Liver (tissue), 9 donors: ENCODE data around the gene DTNB. TPM values are rescaled to one million over a fixed set of nuclear protein-coding genes. Genes with fewer than 3 reads are reported as not detected.

ENCODE experiments used
- DNase-seq: peaks from one replicate; pipeline ENCODE4 v3.0.0-alpha.2; 2017; ENCODE audit warnings: low spot score
- H3K27ac ChIP-seq, 2 donors: one replicate each; pipeline ENCODE4 v1.7.0; 2013; ENCODE audit warnings: inconsistent platforms in 2 of 2, low read length in 2 of 2, control low read depth in 1 of 2, low read depth in 1 of 2, mild to moderate bottlenecking in 1 of 2
- H3K27me3 ChIP-seq, 4 donors: one replicate each; pipeline versions ENCODE4 v1.6.1 to v1.7.0; 2013; ENCODE audit warnings: low read length in 3 of 4, inconsistent platforms in 1 of 4, mild to moderate bottlenecking in 1 of 4, moderate library complexity in 1 of 4; ENCODE audit not compliant: control insufficient read depth in 4 of 4, insufficient read depth in 4 of 4
- H3K36me3 ChIP-seq, 4 donors: one replicate each; pipeline versions ENCODE4 v1.6.1 to v1.7.0; 2013; ENCODE audit warnings: low read length in 3 of 4, mild to moderate bottlenecking in 3 of 4, low read depth in 1 of 4, moderate library complexity in 1 of 4; ENCODE audit not compliant: control insufficient read depth in 4 of 4, insufficient read depth in 3 of 4
- H3K4me1 ChIP-seq, 4 donors: one replicate each; pipeline versions ENCODE4 v1.6.1 to v1.7.0; 2013; ENCODE audit warnings: low read length in 3 of 4, mild to moderate bottlenecking in 3 of 4, moderate library complexity in 1 of 4; ENCODE audit not compliant: control insufficient read depth in 4 of 4, insufficient read depth in 4 of 4
- H3K4me3 ChIP-seq, 3 donors: one replicate each; pipeline versions ENCODE4 v1.6.1 to v1.7.0; 2013; ENCODE audit warnings: low read length in 3 of 3, control low read depth in 1 of 3, low read depth in 1 of 3, mild to moderate bottlenecking in 1 of 3
- H3K9ac ChIP-seq, 2 donors: one replicate each; pipeline ENCODE4 v1.7.0; 2013; ENCODE audit warnings: low read length in 2 of 2, mild to moderate bottlenecking in 2 of 2, moderate library complexity in 2 of 2, control low read depth in 1 of 2, low read depth in 1 of 2
- H3K9me3 ChIP-seq, 4 donors: one replicate each; pipeline versions ENCODE4 v1.6.1 to v1.7.0; 2013; ENCODE audit warnings: low read length in 3 of 4; ENCODE audit not compliant: control insufficient read depth in 4 of 4
- EGR1 ChIP-seq, 2 donors: IDR thresholded peaks; 2 replicates each; pipeline ENCODE4 v1.6.1; 2016 to 2018; ENCODE audit warnings: antibody characterized with exemption in 2 of 2, low read depth in 2 of 2
- FOXA1 ChIP-seq: IDR thresholded peaks from 2 replicates; pipeline ENCODE4 v1.6.1; 2016; ENCODE audit warnings: antibody characterized with exemption
- FOXA2 ChIP-seq: IDR thresholded peaks from 2 replicates; pipeline ENCODE4 v1.6.1; 2016; ENCODE audit warnings: antibody characterized with exemption
- GABPA ChIP-seq, 2 donors: IDR thresholded peaks in 1 of 2; conservative IDR thresholded peaks in 1 of 2; 2 replicates each; pipeline ENCODE4 v1.6.1; 2016; ENCODE audit warnings: antibody characterized with exemption in 2 of 2, mild to moderate bottlenecking in 1 of 2, moderate library complexity in 1 of 2
- HNF4A ChIP-seq, 2 donors: conservative IDR thresholded peaks; 2 replicates each; pipeline ENCODE4 v1.6.1; 2016; ENCODE audit warnings: antibody characterized with exemption in 2 of 2, mild to moderate bottlenecking in 2 of 2
- HNF4G ChIP-seq: IDR thresholded peaks from 2 replicates; pipeline ENCODE4 v1.6.1; 2016; ENCODE audit warnings: antibody characterized with exemption
- JUND ChIP-seq, 2 donors: IDR thresholded peaks; 2 replicates each; pipeline ENCODE4 v1.6.1; 2016; ENCODE audit warnings: antibody characterized with exemption in 2 of 2
- NR2F2 ChIP-seq: IDR thresholded peaks from 2 replicates; pipeline ENCODE4 v1.6.1; 2016; ENCODE audit warnings: antibody characterized with exemption
- RAD21 ChIP-seq, 2 donors: IDR thresholded peaks; 2 replicates each; pipeline ENCODE4 v1.6.1; 2016; ENCODE audit warnings: antibody characterized with exemption in 2 of 2, mild to moderate bottlenecking in 2 of 2
- RXRA ChIP-seq, 2 donors: IDR thresholded peaks; 2 replicates each; pipeline ENCODE4 v1.6.1; 2017 to 2018; ENCODE audit warnings: antibody characterized with exemption in 2 of 2, mild to moderate bottlenecking in 1 of 2
- SP1 ChIP-seq: IDR thresholded peaks from 2 replicates; pipeline ENCODE4 v1.6.1; 2018; ENCODE audit warnings: antibody characterized with exemption, mild to moderate bottlenecking
- TAF1 ChIP-seq: conservative IDR thresholded peaks from 2 replicates; pipeline ENCODE4 v1.6.1; 2016; ENCODE audit warnings: antibody characterized with exemption, mild to moderate bottlenecking
- YY1 ChIP-seq: IDR thresholded peaks from 2 replicates; pipeline ENCODE4 v1.6.1; 2016; ENCODE audit warnings: antibody characterized with exemption, mild to moderate bottlenecking
- WGBS: extraction: QIAGEN DNeasy Blood & Tissue Kit; methylation state at CpG from one replicate; pipeline ENCODE4 v1.1.7; 2013; 5-methylcytosine and 5-hydroxymethylcytosine counted together
- polyA plus RNA-seq, 2 donors: library from polyadenylated mRNA; stranded (reverse) in 1 of 2; unstranded in 1 of 2; fragments of 200-250 nt in 1 of 2; fragments of >200 nt in 1 of 2; fragmentation: Nextera tagmentation in 1 of 2; extraction: Ambion mirVana in 1 of 2; gene quantifications; one replicate each; pipeline versions ENCODE4 v1.2.1 to v1.2.3, GENCODE V29; 2013 to 2015
- total RNA-seq, 2 donors: library from RNA; depleted of rRNA; stranded (reverse); fragments of >200 nt; gene quantifications; one replicate each; pipeline ENCODE4 v1.2.3, GENCODE V29; 2014
- TF ChIP-seq, protein P1 (sequence below): IDR thresholded peaks from 2 replicates; pipeline ENCODE4 v1.6.1; 2016; ENCODE audit warnings: antibody characterized with exemption, mild to moderate bottlenecking
- TF ChIP-seq, protein P2 (sequence below): IDR thresholded peaks from 2 replicates; pipeline ENCODE4 v1.6.1; 2016; ENCODE audit warnings: antibody characterized with exemption
- TF ChIP-seq, protein P3 (sequence below): IDR thresholded peaks from 2 replicates; pipeline ENCODE4 v1.6.1; 2016; ENCODE audit warnings: antibody characterized with exemption
- TF ChIP-seq, protein P4 (sequence below): IDR thresholded peaks from 2 replicates; pipeline ENCODE4 v1.6.1; 2016; ENCODE audit warnings: antibody characterized with exemption
- TF ChIP-seq, protein P5 (sequence below): fragments of 150-350 bp; IDR thresholded peaks from 2 replicates; pipeline ENCODE4 v1.5.1; 2017; ENCODE audit warnings: improper control_type of control experiment, low read depth, low read length; ENCODE audit not compliant: missing input control
- donor health status: healthy.
- donor health status: healthy.
- donor health status: healthy.
- donor health status: healthy.
- donor health status: healthy.

Gene DTNB
- total and polyA plus RNA-seq, 4 donors = 3.3 to 10.5 (median 6.4) TPM

DNA sequence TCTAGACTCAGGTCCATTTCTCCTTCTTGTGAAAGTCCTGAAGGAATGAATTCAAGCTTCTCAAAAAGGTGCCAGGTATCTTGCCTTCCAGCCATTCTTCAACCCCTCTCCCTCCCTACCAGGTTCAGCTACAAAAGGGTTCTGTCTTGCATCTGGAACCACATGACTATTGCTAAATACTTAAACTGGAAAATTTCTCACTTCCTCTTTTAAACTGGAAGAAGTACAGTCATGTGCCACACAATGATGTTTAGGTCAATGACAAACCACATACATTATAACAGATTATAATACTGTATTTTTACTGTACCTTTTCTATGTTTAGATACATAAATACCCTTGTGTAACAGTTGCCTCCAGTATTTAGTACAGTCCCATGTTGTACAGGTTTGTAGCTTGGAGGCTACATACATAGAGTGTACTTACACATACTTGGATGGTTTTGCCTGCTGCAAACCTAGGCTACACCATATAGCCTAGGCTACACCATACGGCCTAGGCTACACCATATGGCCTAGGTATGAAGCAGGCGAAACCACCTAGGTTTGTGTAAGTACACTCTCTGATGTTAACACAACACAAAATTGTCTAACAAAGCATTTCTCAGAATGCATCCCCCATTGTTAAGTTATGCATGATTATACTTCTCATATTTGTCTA, 189.6 kb downstream of the DTNB start:
- TF ChIP-seq FOXA2 (no peak), HNF4A (conservative IDR thresholded peaks at IDR 0.05) (no peak), RAD21 (IDR thresholded peaks at IDR 0.05) (no peak), GABPA (IDR thresholded peaks at IDR 0.05 in 1 of 2, conservative IDR thresholded peaks at IDR 0.05 in 1 of 2) (no peak), RXRA (IDR thresholded peaks at IDR 0.05) (no peak), FOXA1 (no peak), YY1 (no peak)
- TF ChIP-seq, protein P1, sequence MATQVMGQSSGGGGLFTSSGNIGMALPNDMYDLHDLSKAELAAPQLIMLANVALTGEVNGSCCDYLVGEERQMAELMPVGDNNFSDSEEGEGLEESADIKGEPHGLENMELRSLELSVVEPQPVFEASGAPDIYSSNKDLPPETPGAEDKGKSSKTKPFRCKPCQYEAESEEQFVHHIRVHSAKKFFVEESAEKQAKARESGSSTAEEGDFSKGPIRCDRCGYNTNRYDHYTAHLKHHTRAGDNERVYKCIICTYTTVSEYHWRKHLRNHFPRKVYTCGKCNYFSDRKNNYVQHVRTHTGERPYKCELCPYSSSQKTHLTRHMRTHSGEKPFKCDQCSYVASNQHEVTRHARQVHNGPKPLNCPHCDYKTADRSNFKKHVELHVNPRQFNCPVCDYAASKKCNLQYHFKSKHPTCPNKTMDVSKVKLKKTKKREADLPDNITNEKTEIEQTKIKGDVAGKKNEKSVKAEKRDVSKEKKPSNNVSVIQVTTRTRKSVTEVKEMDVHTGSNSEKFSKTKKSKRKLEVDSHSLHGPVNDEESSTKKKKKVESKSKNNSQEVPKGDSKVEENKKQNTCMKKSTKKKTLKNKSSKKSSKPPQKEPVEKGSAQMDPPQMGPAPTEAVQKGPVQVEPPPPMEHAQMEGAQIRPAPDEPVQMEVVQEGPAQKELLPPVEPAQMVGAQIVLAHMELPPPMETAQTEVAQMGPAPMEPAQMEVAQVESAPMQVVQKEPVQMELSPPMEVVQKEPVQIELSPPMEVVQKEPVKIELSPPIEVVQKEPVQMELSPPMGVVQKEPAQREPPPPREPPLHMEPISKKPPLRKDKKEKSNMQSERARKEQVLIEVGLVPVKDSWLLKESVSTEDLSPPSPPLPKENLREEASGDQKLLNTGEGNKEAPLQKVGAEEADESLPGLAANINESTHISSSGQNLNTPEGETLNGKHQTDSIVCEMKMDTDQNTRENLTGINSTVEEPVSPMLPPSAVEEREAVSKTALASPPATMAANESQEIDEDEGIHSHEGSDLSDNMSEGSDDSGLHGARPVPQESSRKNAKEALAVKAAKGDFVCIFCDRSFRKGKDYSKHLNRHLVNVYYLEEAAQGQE = no peak
- TF ChIP-seq, protein P2, sequence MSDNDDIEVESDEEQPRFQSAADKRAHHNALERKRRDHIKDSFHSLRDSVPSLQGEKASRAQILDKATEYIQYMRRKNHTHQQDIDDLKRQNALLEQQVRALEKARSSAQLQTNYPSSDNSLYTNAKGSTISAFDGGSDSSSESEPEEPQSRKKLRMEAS = no peak
- TF ChIP-seq, protein P3, sequence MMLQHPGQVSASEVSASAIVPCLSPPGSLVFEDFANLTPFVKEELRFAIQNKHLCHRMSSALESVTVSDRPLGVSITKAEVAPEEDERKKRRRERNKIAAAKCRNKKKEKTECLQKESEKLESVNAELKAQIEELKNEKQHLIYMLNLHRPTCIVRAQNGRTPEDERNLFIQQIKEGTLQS = no peak
- H3K4me3 ChIP-seq = no peak overlapping the region
- WGBS = 94% methylated on average over 2 of the region's 2 CpGs
- H3K9me3 ChIP-seq = no peaks in the 10 kb centered on the region
- no peaks in the 10 kb centered on the region for H3K27me3 ChIP-seq
- no peak overlapping the region for H3K27ac ChIP-seq
- H3K4me1 ChIP-seq = no peaks in the 10 kb centered on the region
- H3K36me3 ChIP-seq = peaks cover 0 to 13% (median 3%) of the 10 kb centered on the region in 4 donors
- DNase-seq = no peak
- H3K9ac ChIP-seq = no peak overlapping the region

DNA sequence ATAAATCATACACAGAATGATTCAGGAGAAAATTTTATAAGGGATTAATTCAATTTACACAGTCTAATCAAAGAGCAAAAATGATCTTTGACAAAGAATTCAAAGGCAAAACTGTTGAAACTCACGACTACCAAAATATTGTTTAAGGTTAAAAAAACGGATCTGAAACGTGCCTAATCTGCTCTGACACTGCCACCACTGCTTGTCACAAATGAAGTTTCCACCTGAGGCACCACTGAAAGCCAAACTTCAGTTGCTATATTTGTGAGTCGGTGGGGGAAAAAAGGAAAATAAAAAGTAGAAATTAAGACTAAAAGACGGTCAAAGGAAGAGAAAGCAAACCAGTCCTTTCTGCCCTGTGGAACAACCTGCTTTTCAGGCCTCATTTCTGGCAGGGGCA, 191.0 kb downstream of the DTNB start:
- no peak overlapping the region for H3K4me3 ChIP-seq
- H3K36me3 ChIP-seq = peaks cover 0 to 16% (median 3%) of the 10 kb centered on the region in 4 donors
- no peaks in the 10 kb centered on the region for H3K27me3 ChIP-seq
- no peak overlapping the region for H3K9ac ChIP-seq
- H3K9me3 ChIP-seq = no peaks in the 10 kb centered on the region
- no peak overlapping the region for H3K27ac ChIP-seq
- DNase-seq = no peak
- 91% methylated on average over 5 of the region's 5 CpGs for WGBS
- H3K4me1 ChIP-seq = no peaks in the 10 kb centered on the region
- TF ChIP-seq HNF4G (no peak), YY1 (no peak), NR2F2 (no peak), JUND (IDR thresholded peaks at IDR 0.05) (no peak), FOXA1 (no peak), FOXA2 (no peak), RAD21 (IDR thresholded peaks at IDR 0.05) (no peak), GABPA (IDR thresholded peaks at IDR 0.05 in 1 of 2, conservative IDR thresholded peaks at IDR 0.05 in 1 of 2) (no peak), HNF4A (conservative IDR thresholded peaks at IDR 0.05) (no peak), EGR1 (IDR thresholded peaks at IDR 0.05; ENCODE audit: low read depth in 2 of 2) (no peak), SP1 (no peak), RXRA (IDR thresholded peaks at IDR 0.05) (no peak), TAF1 (no peak)
- TF ChIP-seq, protein P4, sequence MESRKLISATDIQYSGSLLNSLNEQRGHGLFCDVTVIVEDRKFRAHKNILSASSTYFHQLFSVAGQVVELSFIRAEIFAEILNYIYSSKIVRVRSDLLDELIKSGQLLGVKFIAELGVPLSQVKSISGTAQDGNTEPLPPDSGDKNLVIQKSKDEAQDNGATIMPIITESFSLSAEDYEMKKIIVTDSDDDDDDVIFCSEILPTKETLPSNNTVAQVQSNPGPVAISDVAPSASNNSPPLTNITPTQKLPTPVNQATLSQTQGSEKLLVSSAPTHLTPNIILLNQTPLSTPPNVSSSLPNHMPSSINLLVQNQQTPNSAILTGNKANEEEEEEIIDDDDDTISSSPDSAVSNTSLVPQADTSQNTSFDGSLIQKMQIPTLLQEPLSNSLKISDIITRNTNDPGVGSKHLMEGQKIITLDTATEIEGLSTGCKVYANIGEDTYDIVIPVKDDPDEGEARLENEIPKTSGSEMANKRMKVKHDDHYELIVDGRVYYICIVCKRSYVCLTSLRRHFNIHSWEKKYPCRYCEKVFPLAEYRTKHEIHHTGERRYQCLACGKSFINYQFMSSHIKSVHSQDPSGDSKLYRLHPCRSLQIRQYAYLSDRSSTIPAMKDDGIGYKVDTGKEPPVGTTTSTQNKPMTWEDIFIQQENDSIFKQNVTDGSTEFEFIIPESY = no peak
- TF ChIP-seq, protein P1 = no peak
- TF ChIP-seq, protein P5, sequence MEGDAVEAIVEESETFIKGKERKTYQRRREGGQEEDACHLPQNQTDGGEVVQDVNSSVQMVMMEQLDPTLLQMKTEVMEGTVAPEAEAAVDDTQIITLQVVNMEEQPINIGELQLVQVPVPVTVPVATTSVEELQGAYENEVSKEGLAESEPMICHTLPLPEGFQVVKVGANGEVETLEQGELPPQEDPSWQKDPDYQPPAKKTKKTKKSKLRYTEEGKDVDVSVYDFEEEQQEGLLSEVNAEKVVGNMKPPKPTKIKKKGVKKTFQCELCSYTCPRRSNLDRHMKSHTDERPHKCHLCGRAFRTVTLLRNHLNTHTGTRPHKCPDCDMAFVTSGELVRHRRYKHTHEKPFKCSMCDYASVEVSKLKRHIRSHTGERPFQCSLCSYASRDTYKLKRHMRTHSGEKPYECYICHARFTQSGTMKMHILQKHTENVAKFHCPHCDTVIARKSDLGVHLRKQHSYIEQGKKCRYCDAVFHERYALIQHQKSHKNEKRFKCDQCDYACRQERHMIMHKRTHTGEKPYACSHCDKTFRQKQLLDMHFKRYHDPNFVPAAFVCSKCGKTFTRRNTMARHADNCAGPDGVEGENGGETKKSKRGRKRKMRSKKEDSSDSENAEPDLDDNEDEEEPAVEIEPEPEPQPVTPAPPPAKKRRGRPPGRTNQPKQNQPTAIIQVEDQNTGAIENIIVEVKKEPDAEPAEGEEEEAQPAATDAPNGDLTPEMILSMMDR = no peak
- TF ChIP-seq, protein P3 = no peak
- TF ChIP-seq, protein P2 = no peak
